ENCODE measurements around the gene WDR93.
"Not testable (repeated sequence)": the region's sequence is repeated elsewhere in the genome, so short reads cannot be mapped to it uniquely, and the experiment has no call there.

WDR93 gene

DNA sequence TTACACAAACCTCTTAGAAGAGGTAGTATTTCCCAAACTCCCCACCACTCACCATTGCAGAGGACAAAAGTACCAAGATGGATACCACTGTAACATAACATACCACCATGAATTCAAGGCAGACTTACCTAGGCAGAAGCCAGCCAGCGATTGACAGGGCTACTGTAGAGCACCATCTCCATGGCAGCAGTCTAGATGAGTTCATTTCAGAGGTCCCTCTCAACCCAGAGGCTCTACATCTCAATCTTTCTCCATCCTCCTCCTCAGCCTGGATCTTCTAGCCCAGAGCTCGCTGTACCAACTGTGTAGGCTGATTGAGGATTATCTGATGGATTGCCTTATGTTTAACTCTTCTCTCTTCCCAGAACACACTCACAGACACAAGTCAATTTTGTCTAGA, 9.5 kb upstream of the WDR93 start:
- in situ Hi-C loops (cut with MboI; ENCODE audit: low sequenced_read_pairs) = no loop called here

DNA sequence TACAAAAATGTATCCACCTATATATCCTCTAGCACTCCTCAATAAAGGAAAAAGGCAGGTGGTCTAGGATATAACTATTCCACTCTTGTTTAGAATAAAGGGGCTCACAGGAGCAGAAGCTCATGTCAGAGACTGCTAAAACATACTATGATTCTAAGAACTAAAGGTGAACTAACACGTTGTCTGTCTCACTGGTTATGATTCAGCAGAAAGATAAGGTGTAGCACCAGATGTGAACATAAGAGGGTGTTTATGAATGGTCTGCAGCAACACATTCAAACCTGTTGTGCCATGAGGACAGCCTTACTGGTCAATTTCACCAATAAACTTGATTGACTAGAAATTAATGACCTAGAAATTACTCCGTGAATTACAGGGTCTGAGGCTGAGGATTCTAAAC, 4.6 kb upstream of the WDR93 start:
- in situ Hi-C loops (cut with MboI; ENCODE audit: low sequenced_read_pairs) = no loop called here

DNA sequence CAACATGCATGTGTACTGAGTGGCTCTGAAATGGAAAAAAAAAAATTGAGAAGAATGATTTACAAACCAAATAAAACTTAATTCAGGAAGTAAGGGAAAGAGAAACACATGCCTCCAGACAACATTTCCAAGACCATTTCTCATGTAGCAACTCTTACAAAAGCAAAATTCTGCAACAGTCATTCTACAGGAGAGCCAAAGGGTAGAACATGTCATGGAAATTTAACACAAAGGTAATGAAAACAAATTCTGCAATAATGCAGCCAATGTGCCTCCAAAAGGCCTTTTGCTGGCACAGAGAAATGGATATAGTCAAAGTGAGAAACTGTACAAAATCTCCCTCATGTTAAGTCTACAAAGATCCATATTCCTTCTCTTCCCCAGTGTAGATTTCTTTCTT, 4.1 kb upstream of the WDR93 start:
- in situ Hi-C loops (cut with MboI; ENCODE audit: low sequenced_read_pairs) = no loop called here

DNA sequence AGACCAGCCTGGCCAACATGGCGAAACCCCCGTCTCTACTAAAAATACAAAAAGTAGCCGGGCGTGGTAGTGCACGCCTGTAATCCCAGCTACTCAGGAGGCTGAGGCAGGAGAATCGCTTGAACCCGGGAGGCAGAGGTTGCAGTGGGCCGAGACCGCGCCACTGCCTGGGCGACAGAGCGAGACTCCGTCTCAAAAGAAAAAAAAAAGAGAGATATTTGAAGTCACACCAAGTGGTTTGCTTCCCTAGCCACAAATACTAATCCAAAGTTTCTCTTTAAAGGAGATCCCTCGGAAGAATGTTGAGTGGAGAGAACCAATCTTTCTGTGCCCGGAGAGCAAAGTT, 708 bp upstream of the WDR93 start:
- in situ Hi-C loops (cut with MboI; ENCODE audit: low sequenced_read_pairs) = not testable (repeated sequence)

DNA sequence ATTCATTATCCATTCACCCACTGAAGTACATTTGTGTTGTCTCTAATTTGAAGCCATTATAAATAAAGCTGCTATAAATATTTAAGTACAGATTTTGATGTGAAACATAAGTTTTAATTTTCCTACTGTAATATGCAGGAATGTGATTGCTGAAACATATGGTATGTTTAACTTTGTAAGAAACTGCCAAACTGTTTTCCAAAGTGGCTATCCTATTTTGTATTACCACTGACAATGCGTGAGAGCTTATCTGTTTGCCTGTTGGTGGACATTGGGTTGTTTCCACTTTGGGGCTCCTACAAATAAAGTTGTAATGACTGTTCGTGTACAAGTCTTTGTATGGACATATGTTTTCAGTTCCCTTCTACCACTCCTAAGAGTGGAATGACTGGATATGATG, 2.5 kb downstream of the WDR93 start:
- in situ Hi-C loops (cut with MboI; ENCODE audit: low sequenced_read_pairs) = no loop called here

DNA sequence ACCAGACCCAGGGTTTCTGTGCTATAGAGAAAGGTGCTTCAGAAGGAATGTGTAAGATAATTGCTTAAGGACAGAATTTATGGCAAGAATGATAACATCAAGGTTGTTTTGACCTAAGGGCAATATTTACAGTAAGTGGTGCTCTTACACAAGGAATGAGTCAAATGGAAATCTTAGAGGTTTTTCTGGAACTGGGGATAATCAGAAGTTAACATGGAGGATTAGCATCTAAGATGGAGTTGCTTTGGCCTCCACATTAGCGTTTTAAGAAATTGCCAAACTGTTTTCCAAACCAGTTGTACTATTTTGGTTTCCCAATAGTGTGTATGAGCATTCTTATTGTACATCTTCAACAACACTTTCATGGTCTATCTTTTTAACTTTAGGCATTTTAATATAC, 3.1 kb downstream of the WDR93 start:
- in situ Hi-C loops (cut with MboI; ENCODE audit: low sequenced_read_pairs) = no loop called here

DNA sequence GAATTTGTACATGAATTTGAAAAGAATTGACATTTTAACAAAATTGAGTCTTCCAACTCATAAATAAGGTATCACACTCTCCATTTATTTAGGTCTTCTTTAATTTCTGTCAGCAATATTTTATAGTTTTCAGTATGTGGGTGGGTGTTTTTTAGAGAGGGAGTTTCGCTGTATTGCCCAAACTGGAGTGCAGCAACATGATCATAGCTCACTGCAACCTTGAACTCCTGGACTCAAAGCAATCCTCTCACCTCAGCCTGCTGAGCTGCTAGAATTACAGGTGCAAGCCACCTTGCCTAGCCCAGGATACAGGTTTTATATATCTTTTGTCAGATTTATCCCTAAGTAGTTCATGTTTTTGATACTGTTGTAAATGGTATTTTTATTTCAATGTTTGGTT, 4.6 kb downstream of the WDR93 start:
- in situ Hi-C loops (cut with MboI; ENCODE audit: low sequenced_read_pairs) = no loop called here

DNA sequence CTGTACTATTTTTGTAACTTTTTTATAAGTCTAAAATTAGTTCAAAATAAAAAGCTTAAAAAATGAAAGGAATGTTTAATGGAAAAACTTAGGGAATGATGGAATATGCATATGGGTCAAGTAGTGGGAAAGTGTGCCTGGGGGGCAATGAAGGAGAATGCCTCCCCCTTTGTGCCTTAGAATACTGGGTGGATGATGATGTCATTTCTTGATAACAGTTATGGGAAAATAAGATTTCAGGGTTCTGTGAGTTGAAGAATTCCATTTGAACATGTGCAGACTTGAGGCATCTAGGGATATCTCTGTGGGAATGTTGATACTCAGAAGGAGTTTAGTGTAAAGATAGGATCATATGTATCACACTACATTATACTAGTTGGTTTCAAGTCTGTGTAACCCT, 13.8 kb downstream of the WDR93 start:
- in situ Hi-C loops (cut with MboI; ENCODE audit: low sequenced_read_pairs) = no loop called here

DNA sequence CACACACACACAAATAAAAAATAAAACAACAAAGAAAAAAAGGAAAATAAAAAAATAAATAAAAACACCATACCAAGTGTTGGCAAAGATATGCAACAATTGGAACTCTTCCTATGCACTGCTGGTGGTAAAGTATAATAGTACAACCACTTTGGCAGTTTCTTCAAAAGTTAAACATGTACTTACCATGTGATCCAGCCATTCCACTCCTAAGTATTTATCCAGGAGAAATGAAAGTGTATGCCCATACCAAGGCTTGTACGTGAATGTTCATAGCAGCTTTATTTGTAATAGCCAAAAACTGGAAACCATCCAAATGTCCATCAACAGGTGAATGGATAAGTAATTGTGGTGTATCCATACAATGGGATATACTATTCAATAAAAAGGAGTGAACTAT, 17.0 kb downstream of the WDR93 start:
- in situ Hi-C loops (cut with MboI; ENCODE audit: low sequenced_read_pairs) = no loop called here

DNA sequence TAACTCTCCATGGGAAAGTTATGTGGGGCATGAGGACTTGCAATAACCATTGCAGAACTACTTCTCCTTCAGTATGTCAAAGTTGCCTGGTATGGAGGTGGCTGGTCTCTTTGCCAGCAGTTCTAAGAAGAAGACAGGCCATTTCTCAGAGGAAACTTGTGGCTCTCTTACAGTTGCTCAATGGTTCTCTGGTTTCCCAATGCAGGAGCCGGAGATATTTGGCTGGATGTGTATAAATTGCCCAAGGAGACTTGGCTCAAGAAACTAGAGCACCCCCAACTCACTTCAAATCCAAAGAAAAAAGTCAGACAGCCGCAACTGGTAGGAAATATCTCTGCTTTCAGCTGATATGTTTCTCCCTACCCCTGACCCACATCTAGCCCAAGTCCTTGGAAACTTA, 24.2 kb downstream of the WDR93 start:
- in situ Hi-C loops (cut with MboI; ENCODE audit: low sequenced_read_pairs) = no loop called here

DNA sequence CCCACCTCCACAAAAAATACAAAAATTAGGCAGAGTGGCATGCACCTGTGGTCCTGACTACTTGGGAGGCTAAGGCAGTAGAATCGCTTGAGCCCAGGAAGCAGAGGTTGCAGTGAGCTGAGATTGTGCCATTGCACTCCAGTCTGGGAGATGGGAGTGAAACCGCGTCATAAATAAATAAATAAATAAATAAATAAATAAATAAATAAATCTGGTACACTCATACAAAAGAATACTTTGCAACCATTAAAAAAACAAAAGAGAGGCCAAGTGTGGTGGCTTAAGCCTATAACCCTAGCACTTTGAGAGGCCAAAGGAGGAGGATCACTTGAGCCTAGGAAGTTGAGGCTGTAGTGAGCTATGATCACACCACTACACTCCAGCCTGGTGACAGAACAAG, 32.4 kb downstream of the WDR93 start:
- in situ Hi-C loops (cut with MboI; ENCODE audit: low sequenced_read_pairs) = no loop called here

DNA sequence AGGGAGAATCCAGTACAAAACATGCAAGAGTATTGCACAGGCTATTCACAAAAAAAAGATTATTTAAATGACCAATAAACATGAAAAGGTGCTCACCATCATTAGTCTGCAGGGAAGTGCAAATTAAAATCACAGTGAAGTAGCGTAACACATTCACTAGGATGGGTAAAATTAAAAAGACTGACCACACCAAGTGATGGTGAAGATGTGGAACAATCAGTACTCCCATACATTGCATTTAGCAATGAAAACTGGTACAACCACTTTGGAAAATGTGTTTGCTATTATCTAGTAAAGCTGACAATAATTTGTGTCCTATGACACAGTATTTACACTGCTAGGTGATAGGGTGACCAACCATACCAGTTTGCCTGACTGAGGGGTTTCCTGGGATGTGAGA, 34.0 kb downstream of the WDR93 start:
- in situ Hi-C loops (cut with MboI; ENCODE audit: low sequenced_read_pairs) = no loop called here

DNA sequence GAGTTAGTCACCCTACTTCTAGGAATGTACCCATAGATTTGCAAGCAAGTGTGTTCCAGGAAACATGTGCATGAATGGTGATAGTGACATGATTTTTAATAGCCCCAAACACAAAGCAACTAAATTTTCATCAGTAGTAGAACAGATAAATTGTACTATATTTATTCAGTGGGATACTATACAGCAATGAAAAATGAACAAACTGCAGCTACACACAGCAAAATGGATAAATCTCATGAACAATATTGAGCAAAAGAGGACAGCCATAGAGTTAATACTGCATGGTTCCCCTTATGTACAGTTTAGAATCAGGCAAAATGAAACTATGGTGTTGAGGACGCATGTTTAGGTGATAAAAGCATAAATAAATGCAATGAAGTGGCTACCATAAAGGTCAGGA, 34.5 kb downstream of the WDR93 start:
- in situ Hi-C loops (cut with MboI; ENCODE audit: low sequenced_read_pairs) = no loop called here

DNA sequence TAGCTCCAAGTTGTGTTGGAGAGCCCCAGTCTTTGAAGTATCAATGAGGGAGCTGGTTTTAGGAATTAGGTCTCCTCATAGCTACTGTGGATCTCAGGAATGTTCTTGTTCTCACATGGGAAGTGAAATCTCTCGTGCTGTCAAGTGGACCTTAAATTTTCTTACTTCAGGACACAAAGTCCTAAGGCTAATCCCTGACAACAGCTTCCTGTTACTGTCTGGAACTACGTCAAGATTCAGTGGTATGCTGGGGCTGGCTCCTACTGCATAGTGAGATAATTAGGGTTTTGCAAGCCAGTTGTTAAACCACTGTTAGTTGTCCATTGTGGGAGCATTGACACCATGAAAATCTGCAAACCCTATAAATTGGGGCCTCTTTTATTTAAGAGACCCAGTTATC, 37.6 kb downstream of the WDR93 start:
- in situ Hi-C loops (cut with MboI; ENCODE audit: low sequenced_read_pairs) = no loop called here

DNA sequence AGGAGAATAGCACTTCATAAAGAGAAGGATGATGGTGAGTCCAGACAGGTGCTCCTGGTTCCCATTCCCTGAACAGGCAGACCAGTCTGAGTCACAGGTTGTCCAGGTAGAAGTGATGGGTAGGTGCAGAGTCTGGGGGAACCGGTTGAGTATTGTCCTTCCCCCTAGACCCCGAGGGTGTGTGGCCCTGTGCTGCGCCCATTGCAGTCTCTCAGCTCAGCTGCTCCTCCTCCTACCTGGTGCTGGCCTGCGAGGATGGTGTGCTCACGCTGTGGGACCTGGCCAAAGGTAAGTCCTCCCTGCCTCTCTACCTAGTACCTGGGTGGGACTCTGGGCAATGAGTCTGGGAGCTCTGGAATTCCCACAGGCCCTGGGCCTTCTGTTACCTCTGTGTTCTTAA, 40.7 kb downstream of the WDR93 start:
- in situ Hi-C loops (cut with MboI; ENCODE audit: low sequenced_read_pairs) = no loop called here

DNA sequence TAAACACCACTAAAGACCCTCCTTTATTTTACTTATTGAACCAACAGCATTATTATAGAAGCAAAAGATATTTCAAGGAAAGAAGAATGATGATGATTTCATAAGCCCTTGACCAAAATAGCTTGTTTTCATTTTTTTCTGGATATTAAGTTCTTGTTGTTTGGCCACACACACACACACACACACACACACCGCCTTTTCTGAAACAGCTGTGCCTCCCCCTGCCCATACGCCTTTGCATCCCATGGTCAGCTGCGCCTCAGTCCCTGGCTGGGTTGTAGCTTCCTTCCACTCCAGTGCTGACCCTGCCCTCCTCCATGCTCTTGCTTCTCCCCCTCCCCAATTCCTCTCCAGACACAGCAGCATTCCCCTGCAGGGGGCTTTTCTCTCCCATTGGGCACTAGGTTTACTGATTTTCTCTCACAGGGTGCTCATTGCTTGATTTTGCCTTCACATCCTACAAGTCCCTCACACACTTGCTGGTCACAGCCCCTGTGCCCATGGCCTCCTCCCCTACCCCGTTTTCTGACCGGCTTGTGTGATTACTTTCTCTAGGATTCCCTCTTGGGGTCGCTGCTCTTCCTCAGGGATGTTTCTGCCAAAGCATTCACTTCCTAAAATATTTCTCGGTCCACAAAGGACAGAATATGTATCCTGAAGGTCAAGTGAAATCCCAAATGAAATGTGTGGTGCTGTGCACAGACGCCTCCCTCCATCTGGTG, 42.0 kb downstream of the WDR93 start:
- in situ Hi-C loops (cut with MboI; ENCODE audit: low sequenced_read_pairs) = no loop called here

DNA sequence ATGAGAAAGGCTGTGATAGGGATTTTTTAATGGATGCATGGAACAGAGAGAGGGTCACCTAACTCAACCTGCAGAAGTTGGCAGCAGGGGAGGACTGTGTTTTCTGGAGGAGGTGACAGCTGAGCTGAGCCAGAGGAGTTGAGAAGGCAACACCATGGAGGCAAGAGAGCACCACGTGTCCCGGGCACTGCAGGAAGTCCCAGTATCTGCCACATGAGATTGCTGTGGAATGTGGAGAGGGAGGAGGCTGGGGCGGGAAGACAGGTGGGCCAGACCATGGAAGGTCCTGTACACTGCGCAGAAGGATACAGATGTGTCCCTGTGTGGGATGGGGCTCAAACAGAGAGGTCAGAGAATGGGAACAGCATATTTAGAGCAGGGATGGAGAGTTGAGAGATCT, 45.2 kb downstream of the WDR93 start:
- in situ Hi-C loops (cut with MboI; ENCODE audit: low sequenced_read_pairs) = no loop called here

DNA sequence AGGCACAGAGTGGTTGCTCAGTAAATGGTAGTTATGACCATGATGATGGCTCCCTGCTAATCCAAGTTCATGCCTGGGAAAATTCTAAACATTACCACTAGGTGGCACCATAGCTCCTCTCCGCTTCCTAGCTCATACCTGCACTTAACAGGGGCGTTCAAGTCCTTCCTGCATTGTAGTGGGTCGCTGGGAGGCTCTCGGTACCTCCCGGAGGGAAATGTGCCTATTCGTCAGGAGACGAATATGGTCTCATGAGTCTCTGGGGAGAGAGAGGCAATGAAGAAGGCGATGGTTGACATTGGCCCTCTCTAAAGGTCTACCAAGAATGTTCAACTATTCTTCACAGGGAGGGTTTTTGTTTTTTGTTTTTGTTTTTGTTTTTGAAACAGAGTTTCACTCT, 49.5 kb downstream of the WDR93 start:
- in situ Hi-C loops (cut with MboI; ENCODE audit: low sequenced_read_pairs) = no loop called here

DNA sequence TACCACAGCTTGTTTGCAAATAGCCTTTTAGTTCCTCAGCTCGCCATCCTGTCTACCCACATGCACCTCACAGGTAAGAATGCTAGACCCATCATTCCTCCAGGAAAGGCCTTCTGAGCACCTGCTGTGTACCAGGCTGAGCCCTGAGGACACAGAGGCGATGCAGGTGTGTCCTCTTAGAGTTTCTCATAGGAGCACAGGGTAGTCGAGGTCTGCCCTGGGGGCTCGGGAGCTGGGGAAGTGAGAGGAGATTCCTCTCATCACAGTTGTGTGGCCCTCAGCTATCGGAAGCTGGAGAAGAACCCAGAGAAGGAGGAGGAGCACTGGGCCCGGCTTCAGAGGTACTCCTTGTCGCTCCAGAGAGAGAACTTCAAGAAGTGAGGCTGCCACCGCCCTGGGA, 52.4 kb downstream of the WDR93 start:
- in situ Hi-C loops (cut with MboI; ENCODE audit: low sequenced_read_pairs) = no loop called here

DNA sequence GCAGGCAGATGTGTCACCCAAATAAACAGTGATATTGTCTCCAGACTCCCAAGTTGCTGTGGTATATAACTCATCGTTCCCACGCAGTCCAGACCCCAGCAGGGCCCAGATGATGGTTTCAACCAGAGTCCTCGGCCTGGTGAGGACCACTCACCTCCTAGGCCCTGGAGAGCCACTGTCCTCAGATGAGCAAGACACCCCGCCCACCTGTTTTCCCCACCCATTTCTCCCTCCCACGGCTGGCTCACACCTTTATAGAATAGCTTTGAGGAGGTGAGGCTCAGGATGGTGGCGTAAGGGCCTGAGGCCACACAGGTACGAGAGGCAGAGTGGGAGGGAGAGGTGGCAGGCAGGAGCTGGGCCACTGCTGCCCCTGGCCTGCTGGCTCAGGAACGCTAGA, 53.0 kb downstream of the WDR93 start:
- in situ Hi-C loops (cut with MboI; ENCODE audit: low sequenced_read_pairs) = no loop called here

DNA sequence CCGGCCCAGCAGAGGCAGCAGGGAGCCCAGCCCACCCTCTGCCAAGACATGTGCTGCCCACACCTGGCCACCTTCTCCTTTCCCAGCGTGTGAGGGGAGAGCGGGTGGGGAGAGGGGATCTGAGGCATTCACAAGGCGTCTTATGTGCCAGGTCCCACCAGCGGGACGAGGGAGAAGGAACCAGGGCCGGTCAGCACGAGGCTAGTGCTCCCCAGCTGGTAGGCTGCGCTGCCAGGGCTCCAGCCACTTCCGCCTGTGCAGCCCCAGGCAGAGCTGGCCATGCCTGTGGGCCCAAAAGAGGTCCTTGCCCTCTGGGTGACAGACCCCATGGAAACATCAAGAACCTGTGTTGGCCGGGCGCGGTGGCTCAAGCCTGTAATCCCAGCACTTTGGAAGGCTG, 54.5 kb downstream of the WDR93 start:
- in situ Hi-C loops (cut with MboI; ENCODE audit: low sequenced_read_pairs) = no loop called here

DNA sequence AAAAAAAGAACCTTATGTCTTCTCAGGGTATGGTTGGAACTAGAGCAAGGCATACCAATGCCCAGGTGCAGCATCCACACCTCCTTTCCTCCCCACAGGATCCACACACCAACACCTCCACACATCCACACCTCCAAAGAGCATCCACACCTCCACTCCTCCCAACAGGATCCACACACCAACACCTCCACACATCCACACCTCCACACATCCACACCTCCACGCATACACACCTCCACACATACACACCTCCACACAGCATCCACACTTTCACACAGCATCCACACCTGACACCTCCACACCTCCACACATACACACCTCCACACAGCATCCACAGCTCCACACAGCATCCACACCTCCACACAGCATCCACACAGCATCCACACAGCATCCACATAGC, 55.2 kb downstream of the WDR93 start:
- in situ Hi-C loops (cut with MboI; ENCODE audit: low sequenced_read_pairs) = no loop called here

DNA sequence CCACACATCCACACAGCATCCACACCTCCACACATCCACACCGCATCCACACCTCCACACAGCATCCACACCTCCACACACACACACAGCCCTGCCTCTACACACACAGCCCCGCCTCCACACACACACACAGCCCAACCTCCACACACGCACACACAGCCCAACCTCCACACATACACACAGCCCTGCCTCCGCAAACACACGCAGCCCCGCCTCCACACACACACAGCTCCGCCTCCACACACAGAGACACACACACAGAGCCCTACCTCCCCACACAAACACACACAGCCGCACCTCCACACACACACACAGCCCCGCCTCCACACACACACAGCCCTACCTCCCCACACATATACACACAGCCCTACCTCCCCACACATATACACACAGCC, 55.8 kb downstream of the WDR93 start:
- in situ Hi-C loops (cut with MboI; ENCODE audit: low sequenced_read_pairs) = no loop called here
